NCI-H748 treated with DMSO at 0.1 percent for 48 hours (cell line): Measurements from ENCODE around the gene ALX3.

ENCODE experiments used
- DNase-seq: peaks from one replicate; lab custom pipeline; 2025; lab: John Stamatoyannopoulos, UW

ALX3 gene

GRCh38 chr1:110065841-110066240 lies 4.6 kb downstream of the ALX3 start:
- no peak for DNase-seq

GRCh38 chr1:110064576-110065337 lies 5.7 kb downstream of the ALX3 start:
- no peak for DNase-seq

DNA sequence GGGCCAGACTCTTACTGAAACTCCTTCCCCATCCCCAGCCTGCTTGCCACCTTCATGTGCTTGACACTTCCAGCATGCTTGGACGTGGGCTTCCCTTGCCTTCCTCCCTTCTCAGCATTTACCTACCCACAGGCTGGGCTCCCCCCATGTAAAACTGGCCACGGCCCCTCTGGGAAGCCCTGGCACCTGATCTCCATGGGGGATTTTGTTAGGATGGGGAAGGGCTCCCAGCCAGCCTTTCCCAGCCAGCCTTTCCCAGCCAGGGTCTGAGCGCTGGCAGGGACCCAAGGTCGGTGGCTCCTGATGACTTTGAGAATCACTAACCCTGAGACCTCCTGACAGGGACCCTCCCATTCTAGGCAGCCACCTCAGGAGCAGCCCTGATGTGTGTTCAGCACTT lies 6.7 kb downstream of the ALX3 start:
- DNase-seq = no peak

- no peak for DNase-seq
These were observed 7.9 kb downstream of the ALX3 start for GRCh38 chr1:110062612-110063011.

DNA sequence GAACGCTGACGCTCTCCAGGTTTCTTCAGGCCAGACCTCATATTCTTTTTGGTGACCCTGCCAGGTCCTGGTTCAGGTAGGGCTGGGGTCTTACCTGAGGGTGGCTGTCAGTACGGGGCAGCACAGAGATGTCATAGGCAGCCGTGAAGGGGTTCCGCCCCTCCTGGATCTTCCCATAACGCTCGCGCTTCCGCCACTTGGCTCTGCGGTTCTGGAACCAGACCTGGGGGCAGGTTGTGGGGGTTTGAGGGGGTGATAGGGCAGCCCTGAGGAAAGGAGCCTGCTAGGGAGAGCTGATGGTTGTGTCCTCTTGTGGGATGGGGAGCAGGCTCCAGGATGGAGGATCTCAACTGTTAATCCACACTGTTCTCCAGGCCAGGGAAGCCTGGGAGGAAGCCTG lies 9.1 kb downstream of the ALX3 start:
- no peak for DNase-seq

- DNase-seq = no peak
These were observed 9.8 kb downstream of the ALX3 start for GRCh38 chr1:110060662-110061060.

DNA sequence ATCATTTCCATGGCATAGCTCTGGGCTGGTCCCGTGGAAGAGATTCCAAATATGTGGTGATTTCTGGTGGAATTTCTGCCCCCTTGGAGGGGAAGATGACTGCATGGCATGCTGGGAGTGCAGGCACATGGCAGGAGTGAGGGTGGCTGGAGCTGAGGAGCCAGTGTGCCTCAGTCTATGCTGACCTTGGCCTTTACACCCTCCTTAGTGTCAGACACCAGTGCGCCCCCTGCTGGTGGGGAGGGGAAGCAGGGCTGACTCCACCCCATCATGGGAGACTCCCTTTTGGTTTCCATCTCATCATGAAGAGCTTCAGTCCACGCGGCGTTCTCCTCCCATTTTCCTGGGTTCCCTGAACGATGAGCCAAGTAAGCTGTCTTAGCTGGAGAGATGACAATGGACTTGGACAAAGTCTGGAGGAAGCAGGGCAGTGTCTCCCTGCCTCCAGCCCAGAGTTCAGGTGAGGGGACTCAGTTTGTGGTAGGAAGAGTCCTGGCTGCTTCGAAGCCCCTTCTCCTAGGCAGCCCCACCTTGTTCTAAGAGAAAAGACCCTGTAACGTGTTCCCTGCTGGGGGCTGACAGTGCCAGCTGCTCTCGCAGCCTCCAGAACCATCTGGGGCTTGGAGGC lies 10.3 kb downstream of the ALX3 start:
- no peak for DNase-seq

DNA sequence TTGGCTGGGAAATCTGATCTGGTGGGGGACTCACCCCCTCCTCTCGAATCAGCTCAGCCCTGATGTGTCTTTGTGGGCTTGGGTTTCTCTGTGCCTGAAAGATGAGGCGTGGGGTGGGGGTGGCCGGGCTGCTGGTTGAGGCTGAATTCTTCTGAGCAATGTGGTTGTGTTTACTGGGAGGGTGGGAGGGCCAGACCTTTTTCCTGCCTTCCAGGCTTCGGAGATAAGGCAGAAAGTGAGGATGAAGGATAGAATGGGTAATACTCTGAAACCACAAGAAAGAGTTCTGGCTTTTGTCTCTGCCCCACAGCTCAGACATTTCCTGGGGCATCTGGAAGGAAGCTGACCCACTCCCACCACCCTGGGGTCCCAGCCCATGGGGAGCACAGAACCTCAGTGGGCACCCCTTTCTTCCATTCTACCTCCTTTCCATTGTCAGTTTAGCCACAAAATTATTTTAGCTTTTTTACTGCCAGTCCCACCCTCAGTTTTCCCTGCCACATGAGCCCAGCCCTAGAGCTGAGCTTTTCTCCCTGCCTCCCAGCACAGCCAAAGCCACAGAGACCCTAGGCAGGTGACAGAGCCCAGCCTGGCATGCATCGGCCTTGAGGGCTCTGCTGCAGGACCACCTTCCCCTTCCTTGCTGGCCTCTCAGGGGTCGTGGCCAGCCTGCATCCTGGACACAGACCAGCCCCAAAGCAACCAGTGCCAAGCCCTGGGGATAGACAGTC lies 11.2 kb downstream of the ALX3 start:
- no peak for DNase-seq

GRCh38 chr1:110058591-110058990 lies 11.9 kb downstream of the ALX3 start:
- no peak for DNase-seq

DNA sequence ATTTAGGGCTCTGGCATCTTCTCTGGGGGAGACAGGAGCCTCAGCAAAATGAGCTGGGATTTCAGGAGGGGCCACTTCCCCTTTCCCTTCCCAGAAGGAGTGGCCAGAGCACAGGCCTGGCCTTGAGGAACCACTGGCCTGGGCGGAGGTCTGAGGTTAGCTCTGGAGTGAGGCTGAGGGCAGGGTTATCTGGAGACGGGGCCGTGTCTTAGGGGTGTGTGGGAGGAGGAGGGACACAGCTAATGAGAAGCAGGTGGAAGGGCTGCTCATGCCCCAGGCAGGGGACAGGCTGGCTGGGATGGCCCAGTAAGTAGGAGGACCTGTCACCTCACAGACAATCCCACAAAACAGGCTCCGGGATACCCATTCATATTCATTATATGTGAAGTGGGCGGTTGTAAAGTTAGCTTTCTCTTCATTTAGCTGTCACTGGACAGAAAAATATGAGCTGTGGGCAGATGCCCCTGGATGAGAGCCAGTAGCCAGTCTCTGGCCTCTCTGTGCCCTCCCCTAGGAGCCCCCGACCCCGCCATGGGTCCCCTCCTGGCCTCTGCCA lies 12.4 kb downstream of the ALX3 start:
- no peak for DNase-seq

DNA sequence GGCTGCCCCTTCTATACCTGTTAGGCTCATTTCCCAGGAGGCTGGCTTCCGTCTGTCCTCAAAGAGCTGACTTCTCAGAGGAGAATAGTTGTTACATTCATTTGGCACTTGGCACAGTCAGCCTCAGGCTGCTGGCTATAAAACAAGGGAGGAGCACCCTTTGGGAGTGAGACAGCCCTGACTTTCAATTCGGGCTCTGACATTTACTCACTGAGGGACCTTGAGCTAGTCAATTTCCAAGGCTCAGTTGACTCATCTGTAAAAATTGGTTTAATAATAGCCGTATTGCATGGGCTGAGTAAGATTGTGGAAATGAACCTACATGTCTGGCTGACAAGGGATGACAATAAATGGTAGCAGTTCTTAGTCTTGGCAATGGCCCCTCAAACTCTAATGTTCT lies 13.7 kb downstream of the ALX3 start:
- no peak for DNase-seq

- no peak for DNase-seq
These were observed 14.2 kb downstream of the ALX3 start for GRCh38 chr1:110056285-110056683.

DNA sequence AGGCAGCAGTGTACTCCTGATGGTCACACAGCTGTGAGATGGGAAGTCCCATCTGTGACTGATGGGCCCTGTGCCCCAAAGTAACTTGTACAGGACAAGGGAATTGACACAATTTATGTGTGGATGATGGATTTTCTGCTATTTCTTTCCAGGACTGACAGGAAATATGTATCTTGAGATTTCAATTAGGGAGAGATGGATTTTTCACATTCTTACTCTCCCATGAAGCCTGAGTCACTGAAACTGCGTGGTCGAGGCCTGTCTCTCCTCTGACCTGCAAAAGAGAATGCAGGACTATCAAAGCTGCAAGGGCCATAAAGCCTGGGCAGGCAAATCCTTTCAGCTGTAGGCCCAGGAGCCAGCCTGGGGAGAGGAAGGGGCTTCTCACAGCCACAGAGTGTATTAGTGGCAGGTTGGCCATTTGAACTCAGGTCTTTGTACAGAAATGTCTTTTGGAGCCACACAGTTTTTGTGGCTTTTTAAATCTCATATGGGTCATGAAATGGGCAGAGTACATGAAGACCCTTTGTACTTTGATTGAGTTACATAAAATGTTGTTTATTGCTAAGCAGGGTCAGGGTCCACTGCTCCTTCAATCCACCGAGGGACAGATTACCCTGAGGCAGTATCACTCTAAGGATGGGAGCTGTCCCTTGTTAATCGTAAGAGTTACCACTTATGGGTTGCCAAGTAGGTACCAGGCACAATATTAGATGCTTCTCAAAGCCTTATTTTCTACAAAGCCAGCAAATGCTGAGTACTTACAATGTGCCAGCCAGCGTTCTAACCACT lies 14.8 kb downstream of the ALX3 start:
- DNase-seq = no peak

DNA sequence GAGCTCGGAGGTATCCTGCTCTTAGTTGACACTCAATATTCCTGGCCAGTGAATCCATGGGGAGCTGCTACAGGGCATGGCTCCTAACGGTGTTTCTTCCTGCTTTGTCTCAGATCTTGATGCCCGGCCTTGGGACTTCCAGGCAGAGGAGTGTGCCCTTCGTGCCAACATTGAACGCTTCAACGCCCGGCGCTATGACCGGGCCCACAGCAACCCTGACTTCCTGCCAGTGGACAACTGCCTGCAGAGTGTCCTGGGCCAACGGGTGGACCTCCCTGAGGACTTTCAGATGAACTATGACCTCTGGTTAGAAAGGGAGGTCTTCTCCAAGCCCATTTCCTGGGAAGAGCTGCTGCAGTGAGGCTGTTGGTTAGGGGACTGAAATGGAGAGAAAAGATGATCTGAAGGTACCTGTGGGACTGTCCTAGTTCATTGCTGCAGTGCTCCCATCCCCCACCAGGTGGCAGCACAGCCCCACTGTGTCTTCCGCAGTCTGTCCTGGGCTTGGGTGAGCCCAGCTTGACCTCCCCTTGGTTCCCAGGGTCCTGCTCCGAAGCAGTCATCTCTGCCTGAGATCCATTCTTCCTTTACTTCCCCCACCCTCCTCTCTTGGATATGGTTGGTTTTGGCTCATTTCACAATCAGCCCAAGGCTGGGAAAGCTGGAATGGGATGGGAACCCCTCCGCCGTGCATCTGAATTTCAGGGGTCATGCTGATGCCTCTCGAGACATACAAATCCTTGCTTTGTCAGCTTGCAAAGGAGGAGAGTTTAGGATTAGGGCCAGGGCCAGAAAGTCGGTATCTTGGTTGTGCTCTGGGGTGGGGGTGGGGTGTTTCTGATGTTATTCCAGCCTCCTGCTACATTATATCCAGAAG lies 16.7 kb downstream of the ALX3 start:
- peak; percentile 5 for DNase-seq

DNA sequence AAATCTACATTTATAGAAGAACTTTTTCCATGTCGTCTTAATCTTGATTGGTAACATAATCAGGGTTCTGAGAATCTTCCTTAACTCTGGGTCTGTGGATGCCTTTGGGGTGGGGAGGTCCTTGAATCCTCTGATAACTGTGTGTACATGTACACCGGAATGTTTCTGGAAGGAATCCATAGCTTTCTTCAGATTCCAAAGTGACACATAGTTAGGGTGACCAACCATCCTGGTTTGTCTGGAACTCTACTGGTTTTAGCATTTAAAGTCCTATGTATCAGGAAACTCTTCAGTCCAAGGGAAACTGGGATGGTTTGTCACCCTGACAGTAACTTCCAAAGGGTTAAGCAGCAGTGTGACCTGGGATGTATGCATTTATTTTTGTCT lies 19.2 kb downstream of the ALX3 start:
- no peak for DNase-seq

DNA sequence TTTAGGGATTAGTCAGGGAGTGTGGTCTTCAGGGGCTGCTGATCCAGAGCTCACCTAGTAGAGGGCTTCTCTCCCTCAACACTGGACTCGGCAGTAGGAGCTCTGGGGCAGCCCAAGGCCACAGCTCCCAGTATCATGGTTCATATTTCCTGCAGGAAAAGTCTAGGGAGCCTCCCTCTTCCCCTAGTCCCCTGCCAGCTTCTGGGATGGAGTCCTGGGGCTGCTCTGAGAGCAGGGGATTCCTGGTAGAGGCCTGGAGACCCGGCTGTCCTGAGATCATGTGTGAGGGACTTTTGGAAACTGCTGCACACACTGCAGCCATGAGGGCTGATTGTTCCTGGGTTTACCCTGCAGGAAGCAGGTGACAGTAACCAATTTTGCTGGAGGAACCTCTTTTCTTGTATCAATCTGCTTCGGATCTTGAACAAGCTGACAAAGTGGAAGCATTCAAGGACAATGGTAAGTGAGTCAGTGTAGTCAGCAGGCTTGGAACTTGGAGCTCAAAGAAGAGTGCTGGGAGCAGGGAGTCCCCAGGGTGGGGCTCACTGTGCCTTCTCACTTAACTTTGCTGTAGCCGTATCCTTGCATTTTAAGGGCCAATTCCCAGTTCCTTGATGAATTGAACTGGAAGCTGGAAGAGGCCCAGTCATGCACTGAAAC lies 19.7 kb downstream of the ALX3 start:
- DNase-seq = no peak

- DNase-seq = no peak
These were observed 20.5 kb downstream of the ALX3 start for GRCh38 chr1:110049801-110050601.

DNA sequence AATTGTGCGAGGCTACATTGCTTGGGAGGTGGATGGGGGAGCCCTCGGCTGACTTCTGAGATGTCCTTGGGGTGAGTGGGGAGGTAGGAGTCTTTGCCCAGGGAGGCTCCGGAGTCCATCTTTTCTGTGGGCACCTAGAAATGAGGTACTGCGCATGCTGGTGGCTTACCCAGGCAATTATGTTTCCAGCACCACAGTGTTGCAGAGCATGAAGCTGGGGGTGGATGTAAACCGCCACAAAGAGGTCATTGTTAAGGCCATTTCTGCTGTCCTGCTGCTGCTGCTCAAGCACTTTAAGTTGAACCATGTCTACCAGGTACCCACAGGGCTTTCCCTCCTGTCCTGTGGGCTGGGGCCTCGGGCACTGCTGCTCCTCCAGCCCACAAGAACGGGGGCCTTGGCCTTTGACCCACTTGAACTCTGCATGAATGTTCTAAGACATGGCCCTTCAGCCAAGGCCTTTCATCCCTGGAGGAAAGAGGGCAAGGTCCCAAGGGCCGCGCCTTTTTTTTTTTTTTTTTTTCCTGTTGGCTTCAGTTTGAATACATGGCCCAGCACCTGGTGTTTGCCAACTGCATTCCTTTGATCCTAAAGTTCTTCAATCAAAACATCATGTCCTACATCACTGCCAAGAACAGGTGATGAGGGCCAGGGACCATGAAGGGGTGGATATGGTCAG lies 21.4 kb downstream of the ALX3 start:
- no peak for DNase-seq

DNA sequence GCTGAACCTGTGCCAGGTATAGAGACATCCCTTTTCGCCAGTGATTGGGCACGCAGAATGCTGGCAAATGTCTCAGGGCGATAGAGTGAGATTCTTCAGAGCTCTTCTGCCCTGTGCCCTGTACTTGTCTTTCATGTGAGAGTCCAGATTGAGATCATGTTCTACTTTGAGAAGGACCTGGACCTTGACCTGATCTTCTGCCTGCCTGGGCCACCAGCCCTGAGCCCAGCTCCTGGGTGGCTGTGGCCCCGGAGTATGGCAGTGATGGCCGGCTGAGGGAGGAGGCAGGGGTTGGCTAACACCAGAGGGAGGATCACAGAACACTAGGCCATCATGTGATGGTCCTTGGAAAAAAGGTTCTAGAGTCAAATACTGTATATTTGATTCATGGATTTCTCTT lies 22.2 kb downstream of the ALX3 start:
- no peak for DNase-seq
